ENCODE data around the gene LDHAL6B.

DNA sequence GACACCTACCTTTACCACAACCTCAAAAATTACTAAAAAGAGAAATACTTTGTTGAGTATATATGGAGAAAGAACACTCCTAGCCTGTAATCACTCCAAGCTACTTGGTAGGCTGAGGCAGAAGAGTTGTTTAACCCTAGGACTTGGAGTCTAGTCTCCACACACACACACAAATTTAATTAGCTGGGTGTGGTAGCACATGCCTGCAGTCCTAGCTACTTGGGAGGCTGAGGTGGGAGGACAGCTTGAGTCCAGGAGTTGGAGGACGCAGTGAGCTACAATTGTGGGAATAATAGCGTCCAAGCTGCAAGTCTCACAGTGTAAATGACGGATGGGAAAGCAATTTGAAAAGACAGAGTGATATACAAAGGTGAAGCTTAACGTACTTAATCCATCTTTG lies 50.5 kb downstream of the LDHAL6B start:
- TF ChIP-seq, protein P1, sequence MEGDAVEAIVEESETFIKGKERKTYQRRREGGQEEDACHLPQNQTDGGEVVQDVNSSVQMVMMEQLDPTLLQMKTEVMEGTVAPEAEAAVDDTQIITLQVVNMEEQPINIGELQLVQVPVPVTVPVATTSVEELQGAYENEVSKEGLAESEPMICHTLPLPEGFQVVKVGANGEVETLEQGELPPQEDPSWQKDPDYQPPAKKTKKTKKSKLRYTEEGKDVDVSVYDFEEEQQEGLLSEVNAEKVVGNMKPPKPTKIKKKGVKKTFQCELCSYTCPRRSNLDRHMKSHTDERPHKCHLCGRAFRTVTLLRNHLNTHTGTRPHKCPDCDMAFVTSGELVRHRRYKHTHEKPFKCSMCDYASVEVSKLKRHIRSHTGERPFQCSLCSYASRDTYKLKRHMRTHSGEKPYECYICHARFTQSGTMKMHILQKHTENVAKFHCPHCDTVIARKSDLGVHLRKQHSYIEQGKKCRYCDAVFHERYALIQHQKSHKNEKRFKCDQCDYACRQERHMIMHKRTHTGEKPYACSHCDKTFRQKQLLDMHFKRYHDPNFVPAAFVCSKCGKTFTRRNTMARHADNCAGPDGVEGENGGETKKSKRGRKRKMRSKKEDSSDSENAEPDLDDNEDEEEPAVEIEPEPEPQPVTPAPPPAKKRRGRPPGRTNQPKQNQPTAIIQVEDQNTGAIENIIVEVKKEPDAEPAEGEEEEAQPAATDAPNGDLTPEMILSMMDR (IDR thresholded peaks at IDR 0.05) = no peak
- TF ChIP-seq POLR2A (IDR thresholded peaks at IDR 0.05) = no peak

Data from vagina (tissue), 2 donors.